Dermis blood vessel endothelial cell (primary cell): ENCODE measurements around the gene ZNF669. TPM values are rescaled to one million over a fixed set of nuclear protein-coding genes. Genes with fewer than 3 reads are reported as not detected.
"Not testable (repeated sequence)": the region's sequence is repeated elsewhere in the genome, so short reads cannot be mapped to it uniquely, and the experiment has no call there.

Experiments
- DNase-seq: peaks from one replicate; pipeline ENCODE4 v3.0.0; 2010
- total RNA-seq: library from RNA; depleted of rRNA; stranded (reverse); fragments of >200 nt; gene quantifications from 2 replicates; pipeline ENCODE4 v1.2.3, GENCODE V29; 2014

ZNF669 gene
- total RNA-seq = 11.9 and 19.4 TPM in 2 replicates

DNA sequence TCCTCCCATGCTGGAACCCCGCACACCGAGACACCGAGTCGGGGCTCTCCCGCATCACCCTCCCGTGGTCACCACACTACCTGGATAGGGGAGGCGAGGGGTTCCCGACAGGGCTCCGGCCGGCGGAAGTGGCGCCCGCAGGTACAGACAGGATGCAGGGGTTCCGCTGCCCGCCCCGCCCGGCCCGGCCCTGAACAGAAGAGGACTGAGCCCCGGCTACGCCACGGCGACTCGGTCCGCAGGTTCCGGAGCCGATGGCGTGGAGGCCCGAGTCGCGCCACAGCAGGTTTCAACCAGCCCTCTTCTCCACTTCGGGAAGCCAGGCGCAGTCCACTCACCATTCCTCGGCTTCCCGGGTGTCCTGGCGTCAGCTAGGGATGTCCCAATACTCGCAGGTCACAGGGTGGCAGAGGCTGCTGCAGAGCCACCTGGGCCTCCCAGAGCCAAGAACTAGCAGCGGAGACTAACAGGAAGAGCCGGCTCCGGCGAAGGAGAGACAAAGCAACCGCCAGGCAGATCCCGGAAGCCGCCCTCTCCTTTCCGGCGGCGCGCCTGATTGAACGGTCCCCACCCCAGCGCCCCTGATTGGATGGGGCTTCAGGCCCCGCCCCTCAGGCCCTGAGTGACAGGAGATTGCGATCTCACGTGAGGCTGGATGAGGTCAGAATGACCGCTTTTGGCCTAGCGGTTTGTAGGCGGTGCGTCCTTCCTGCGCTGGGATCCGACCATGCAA is at the start of gene ZNF669:
ZNF669 (minus strand) TSS at position 498 of the 733 bp plus-strand sequence; CDS start at position 341, 157 bp downstream.
- DNase-seq = peak; percentile 97

DNA sequence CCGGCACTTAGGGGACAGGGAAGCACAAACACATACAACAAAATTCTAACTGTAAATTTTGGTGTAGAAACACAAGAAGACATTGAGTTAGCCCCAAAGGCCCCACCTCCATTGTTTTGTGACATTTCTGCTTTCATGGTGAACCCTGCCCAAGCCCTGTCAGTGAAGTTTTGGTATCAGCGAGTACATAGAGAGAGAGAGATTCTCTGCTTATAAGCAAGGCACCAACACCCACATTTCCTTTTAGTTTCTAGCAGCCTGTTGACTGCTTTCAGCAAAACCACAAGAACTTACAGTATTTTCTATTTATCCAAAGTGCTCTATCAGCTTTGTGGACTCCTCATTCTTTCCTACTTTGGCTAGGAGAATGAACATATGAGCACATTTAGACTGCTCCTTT is 43.6 kb upstream of the ZNF669 start:
- DNase-seq = no peak

DNA sequence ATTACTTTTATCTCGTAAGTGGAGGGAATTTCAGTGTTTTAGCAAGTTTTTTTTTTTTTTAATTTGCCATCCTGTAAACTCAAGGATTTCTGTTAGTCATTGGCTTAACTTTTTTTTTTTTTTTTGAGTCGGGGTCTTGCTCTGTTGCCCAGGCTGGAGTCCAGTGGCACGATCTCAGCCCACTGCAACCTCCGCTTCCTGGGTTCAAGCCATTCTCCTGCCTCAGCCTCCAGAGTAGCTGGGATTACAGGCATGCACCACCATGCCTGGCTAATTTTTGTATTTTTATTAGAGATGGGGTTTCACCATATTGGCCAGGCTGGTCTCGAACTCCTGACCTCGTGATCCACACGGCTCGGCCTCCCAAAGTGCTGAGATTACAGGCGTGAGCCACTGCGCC is 43.0 kb upstream of the ZNF669 start:
- DNase-seq = not testable (repeated sequence)

DNA sequence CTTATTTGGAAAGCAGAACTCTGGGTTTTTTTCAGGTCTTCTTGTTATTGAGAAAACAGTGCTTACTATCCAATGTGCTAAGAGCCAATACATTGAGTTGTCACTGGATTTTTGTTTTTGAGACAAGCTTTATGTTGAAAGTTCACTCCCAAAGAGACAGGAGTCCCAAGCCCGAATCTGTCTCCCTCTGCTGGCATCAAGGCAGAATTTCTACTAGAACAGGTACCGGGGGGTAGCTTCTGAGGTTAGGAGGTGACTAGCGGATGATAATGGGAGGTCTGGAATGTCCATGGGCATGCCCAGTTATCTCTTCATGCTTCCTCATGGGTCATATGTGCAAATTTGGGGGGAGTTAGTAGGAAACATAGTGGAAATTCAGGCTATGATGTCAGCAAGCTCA is 42.5 kb upstream of the ZNF669 start:
- DNase-seq = no peak

DNA sequence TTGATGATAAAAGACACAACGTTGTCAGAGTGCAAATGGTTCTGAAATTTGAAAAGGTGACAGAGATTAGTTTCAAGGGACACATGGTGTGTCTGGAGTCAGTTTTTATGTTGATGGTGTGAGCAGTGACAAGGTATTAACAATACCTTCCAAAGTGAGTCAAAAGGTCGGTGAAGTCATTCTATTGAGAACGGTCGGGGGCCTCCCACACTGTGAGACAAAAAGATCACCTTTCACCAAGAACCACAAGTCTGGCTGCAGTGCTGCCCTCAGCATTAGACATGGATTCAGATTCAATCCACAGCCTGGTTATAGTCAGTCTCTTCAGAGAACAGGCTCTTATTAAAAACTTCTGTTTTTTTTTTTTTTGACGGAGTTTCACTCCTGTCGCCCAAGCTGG is 41.1 kb upstream of the ZNF669 start:
- no peak for DNase-seq

DNA sequence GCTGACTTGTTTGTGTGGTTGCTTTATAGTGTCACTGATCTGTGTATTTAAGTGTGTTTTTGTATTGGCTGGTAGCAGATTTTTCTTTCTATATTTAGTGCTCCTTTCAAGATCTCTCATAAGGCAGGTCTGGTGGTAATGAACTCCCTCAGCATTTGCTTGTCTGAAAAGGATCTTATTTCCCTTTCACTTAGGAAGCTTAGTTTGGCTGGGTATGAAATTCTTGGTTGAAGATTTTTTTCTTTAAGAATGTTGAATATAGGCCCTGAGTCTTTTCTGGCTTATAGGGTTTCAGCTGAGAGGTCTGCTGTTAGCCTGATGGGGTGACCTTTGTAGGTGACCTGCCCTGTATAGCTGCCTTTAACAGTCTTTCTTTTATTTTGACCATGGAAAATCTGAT is 35.4 kb upstream of the ZNF669 start:
- DNase-seq = not testable (repeated sequence)

DNA sequence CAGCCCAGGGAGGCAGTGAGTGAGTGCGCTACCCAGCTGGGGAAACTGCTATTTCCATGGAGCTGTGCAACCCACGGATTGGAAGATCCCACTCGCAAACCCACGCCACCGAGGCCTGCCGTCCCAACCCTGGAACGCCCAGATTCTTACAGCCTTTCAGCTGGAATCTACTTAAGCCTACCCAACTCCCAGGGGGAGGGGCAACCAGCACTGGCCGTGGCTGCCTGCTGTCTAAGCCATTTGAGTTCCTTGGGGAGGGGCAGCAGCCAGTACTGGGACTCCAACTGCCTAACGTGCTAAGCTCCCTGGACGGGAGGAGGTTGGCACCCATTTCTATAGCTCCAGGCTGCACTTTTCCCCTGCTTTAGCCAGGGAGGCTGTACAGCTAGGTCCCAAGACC is 27.1 kb upstream of the ZNF669 start:
- DNase-seq = no peak

DNA sequence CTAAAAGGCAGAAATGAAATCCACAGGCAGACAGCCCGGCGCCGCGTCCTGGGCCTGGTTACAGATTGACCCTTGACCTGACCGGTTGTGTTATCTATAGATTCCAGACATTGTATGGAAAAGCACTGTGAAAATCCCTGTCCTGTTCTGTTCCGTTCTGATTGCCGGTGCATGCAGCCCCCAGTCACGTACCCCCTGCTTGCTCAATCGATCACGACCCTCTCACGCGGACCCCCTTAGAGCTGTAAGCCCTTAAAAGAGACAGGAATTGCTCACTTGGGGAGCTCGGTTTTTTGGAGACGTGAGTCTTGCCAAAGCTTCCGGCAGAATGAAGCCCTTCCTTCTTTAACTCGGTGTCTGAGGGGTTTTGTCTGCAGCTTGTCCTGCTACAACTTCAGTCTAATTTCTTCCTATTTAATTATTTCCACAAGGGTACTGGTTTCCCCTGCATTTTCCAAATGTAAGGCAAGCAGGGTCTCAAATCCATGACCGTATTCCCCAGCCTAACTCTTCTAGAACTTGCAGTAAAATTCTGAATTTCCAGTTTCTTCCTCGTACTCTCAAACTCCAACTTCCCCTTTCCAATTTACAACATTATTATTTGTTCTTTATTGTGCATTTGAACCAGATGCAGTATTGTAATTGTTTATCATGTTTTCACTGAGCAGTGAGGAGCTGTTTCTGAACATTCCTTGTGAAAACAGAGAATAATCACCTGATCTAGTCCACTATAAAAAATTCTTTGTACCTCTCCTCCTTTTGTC is 23.5 kb upstream of the ZNF669 start:
- DNase-seq = not testable (repeated sequence)

DNA sequence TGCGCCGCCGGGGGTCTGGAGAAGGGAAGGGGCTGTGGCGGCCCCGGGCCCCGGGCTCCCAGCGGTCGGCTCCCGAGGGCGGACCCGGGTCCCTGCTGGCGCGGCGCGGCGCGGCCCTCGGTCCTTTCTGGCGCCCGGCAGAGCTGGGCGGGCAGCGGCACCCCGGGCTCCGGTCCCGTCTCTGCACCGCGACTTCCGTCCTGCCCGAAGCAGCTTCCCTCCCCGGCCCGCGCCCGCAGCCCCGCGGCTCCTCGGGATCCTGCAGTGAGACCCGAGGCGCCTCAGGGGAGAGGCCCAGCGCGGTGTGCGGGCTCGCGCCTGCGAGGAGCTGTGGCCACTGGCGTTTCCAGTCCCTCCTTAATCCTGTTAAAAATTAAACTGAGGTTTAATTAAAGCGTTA is 22.4 kb upstream of the ZNF669 start:
- DNase-seq = not testable (repeated sequence)

DNA sequence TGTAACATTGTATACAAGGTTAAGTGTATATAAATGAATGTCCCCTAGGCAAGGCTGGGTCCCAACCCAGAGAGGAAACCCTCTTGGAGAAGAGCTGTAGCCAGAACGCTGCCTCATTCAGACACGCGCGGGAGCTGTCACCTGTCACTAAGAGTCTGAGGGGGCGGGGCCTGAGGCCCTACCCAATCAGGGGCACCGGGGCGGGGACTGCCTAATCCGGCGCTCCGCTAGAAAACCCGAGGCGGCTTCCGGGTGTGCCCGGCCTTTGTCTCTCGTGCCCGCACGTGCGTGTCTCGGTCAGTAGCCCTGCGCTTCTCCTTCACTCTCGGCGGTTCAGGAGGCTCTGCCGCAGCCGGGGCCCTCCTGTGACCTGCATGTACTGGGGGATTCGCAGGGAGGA is 22.0 kb upstream of the ZNF669 start:
- DNase-seq = not testable (repeated sequence)

DNA sequence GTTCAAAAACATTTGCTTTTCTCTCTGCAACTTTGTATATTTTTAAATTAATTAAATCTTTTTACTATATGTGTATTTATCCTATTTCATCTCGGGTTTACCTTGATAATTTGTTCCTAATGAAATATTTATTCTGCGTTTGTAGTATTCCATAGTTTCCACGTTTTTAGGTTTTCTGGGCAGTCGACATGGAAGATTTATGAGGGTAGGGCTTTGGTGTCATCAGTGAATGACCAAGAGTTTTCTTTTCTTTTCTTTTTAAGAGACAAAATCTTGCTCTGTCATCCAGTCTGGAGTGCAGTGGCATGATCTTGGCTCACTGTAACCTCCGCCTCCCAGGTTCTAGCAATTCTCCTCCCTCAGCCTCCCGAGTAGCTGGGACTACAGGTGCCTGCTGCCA is 17.2 kb upstream of the ZNF669 start:
- DNase-seq = no peak

DNA sequence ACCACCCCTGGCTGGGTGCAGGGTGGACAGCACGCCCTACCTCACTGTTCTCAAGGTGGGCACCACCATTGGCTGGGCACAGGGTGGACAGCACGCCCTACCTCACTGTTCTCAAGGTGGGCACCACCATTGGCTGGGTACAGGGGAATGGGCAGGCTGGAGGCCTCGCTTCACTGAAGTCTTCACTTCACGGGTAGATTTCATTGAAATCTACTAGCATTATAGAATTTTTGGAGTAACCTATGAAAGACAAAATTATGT is 16.2 kb upstream of the ZNF669 start:
- not testable (repeated sequence) for DNase-seq

DNA sequence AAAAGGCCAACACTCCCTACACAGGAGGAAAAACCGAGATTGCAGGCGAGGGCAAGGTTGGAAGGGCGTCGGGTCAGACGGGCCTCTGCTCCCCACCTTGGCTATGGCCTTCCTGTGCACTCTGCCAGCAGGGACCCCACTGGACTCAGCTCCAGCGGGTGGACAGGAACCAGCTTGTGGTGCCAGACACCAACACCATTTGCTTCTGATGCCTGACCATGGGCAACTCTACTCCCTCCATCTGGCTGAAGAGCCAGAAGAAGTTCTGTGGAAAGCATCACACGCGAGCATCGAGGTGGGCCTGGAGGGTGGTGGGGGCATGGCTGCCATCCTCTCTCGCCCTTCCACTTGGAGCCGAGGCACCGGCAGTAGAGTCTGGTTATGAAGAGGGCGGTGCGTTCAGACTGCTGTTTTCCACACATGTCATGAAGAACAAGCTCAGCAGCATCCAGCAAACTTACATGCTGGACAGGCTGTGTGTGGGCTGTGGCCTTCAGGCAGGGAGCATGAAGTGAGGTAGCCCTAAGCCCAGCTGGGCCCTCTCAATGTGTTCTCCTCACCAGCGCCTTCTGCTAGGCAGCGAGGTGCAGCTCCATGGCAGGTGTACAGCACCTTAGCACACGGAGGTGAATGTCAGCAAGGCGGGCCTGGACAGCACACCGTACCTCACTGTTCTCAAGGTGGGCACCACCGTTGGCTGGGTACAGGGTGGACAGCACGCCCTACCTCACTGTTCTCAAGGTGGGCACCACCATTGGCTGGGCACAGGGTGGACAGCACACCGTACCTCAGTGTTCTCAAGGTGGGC is 15.6 kb upstream of the ZNF669 start:
- no peak for DNase-seq

DNA sequence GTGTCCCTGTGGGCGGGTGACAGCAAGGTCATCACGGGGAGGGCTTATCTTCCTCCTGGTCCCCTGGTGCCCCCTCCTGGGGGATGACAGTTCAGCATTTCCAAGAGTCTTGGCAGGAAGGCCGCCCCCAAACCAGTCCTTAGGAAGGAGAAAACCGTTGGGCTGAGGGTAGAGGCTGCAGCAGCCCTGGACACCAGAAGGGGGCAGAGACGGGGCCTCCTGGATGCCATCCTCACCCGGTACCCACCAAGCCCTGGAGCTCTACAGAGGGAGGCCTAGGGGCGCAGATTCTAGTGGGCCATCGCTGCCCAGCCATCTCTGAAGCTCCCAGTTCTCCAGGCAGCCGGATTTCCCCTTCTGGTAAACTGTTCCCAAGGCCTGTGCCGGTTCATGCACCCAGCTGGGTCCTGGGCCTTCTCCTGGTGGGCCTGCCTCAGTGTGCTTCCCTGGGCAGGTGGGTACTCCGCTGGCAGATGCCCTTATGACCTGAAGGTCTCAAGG is 14.8 kb upstream of the ZNF669 start:
- DNase-seq = peak; percentile 47

DNA sequence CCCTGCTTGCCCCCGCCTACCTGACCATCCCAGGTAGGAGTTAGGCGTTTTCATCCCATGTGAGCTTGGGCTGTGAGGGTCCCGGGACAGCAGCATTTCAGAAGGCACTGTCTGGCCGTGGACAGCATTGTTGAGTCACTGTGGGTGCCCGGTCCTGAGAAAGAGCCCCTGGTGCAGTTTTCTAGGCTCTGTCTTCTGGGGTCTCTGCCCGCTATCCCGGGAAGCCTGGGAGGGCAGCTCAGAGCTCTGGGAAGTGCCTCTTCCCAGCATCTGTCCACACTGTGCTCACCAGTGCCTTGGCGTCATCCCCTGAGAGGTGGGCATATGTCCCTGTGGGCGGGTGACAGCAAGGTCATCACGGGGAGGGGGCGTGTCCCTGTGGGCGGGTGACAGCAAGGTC is 11.4 kb upstream of the ZNF669 start:
- no peak for DNase-seq

DNA sequence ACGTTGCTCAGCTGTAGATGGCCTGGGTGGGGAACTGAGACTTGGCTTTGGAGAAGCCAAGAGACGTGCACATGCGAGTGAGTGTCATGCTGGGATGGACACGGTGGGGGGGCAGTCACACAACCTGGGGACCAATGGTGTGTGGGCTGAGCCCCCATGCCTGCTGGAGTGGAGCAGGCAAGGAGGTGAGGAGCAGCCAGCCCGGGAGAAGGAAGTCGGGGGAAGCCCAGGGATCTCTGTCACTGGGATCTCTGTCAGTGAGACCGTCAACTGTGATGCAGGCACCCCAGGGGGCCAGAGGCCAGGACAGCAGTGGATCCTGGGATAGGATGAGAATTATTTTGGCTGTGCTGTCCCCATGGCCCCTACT is 11.0 kb upstream of the ZNF669 start:
- no peak for DNase-seq

DNA sequence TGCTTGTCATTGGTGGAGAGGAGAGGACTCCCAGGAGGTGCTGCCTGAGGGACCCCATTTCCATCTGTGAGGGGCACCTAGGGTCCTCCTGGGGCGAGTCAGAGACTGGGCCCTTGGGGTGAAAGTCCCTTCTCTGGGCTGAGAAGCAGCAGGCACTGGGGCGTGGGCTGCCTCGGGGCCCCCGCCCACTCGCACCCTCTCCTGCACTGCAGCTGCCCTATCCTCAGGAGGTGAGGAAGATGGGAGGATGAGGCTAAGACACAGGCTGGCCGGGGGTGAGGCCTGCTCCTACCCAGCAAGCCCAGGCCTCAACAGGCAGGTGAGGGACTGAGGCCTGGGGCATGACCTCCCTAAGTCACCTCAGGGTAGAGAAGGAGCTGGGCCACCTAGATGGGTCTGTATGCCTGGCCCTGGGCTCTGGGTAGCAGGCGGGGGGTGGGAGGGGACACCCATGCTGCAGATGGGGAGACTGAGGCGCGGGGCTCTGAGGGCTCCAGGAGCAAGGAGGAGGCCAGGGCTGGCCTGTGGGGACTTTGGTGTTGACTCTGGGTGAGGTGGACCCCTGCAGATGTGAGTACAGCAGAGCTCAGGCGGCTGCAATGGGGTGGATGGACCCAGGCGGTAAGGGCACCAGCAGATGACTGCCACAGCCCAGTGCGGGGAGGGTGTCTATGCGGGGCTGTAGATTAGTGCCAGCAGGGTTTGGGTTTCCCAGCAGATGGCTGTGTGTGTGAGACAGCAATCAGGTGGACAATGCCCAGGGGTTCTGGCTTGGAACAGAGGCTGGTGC is 10.4 kb upstream of the ZNF669 start:
- DNase-seq = no peak

DNA sequence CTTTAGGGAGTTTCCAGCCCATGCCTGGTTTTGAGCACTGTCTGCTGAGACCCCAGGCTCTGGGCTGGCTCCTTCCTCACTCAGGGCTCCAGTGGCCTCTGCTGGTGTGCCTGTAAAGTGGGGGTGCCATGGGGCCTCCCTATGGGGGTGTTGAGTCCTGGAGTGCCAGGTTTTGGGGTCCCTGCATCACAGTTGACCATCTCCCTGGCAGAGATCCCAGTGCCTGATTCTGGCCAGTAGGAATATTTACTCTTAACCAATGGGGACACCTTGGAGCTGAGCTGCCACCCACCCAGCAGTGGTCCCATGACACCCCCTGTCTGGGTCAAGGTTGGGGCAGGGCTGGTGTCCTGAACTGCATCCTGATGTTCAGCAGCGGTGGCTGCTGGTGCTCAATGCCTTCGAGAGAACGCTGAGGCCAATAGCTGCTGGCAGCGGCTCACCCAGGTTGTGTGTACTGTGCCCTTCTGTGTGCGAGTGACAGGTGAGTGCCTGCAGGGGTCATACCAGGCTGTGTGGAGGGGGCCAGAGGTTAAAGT is 9.6 kb upstream of the ZNF669 start:
- DNase-seq = no peak

DNA sequence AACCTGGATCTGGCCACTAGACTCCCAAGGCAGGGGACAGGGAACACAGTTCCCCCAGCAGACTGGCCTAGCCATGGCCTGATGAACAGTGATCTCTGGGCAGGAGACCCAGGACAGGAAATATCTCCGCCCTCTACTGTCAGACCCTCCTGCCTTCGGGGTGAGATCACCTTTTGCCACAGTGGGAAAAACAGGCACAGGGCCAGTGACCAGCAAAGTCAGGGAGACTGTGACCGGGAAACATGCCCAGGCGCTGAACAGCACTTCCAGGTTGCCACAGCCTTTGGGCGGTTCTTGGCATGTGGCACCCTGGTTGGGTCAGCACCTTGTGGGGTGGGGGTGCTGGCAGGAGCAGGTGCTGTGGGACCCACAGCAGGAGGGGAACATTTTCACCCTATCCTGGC is 8.9 kb upstream of the ZNF669 start:
- DNase-seq = peak; percentile 23

DNA sequence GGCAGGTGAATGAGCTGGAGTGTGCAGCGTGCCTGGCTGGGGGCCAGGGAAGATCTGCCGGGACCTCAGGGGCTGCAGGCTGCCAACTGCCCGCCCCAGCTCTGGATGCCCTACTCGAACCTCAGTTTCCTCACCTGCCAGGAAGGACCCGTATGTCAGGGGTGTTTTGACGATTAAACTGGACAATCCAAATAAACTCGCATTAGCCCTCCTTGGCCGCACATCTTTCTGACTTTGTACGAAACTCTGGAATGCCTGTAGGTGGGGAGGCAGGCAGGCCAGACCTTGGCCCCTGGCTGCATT is 8.3 kb upstream of the ZNF669 start:
- DNase-seq = no peak

DNA sequence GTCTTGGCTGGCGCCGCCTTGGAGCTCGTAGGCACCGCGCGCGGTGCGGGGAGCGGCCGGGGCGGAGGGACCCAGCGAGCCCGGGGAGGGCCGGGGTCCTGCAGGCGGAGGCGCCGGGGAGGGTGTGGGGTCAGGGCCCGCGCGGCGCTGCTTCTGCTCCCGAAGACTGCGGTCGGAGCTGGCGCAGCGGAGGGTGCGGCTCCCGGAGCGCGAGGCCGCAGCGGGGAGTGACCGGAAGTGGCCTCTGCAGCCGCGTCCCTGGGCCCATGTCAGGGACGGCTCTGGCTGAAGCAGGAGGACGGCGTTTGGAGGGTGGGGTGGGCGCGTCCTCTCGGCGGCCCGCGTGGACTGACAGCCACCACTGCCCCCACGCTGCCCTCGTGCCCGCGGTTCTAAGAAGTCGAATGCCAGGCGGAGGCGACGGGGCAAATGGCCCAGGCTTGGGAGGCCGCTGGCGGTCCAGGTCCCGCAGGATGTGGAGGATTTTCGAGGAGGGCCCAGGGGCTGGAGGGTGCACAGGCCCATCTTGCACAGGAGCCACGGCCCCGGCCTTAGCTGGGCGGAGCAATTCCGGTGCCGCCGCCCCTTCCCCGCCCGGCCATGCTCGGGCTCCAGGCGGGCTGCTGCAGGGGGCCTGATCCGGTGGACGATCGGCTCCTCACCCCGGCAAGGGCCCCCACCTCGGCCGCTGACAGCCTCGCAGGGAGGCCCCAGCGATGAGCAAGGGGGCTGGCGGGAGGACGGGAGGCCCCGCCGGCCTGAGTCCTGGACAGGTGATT is 7.7 kb upstream of the ZNF669 start:
- DNase-seq = peak; percentile 43

DNA sequence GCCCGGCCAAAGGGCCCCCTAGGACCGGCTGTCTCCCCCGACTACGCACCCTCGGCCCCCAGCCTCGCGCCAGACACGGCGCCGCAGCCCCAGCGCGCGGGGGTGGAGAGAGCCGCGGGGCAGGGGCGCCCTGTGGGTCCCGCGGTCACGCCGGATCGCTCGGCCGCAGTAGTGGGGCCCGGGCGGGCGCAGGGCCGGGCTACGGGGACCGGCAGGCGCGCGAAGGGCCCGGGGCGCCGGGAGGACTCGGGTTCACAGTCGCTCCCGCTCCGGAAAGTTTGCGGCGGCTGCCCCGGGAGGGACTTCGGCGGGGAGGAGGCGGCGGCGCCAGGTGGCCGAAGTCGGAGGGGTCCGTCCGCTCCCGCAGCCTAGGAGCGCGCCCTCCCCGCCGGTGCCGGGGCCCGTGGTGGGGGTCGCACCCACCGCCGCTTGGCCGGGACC is 7.1 kb upstream of the ZNF669 start:
- DNase-seq = peak; percentile 10
